GM19452 (cell line): Measurements from ENCODE around the gene NPDC1.

Experiments used
- ATAC-seq: cut with Tn5 transposase; IDR thresholded peaks from one replicate; pipeline ENCODE4 v1.9.1; 2021; ENCODE audit not compliant: unreplicated experiment

NPDC1 gene

GRCh38 chr9:137046088-137046787, at the start of gene NPDC1:
TSS of gene NPDC1 (minus strand) at chr9:137046177. CDS start at chr9:137045989, 188 bp downstream.
- no peak for ATAC-seq

- ATAC-seq: no peak
Measured at GRCh38 chr9:137089232-137089947, 43.4 kb upstream of the NPDC1 start.

- ATAC-seq: no peak
Measured at GRCh38 chr9:137088121-137088520, 42.1 kb upstream of the NPDC1 start.

- ATAC-seq: no peak
Measured at GRCh38 chr9:137087409-137087925, 41.5 kb upstream of the NPDC1 start.

- peak; percentile 86 for ATAC-seq
Measured at GRCh38 chr9:137086531-137087408, 40.8 kb upstream of the NPDC1 start, which contains the start of gene MAN1B1. TSS of gene MAN1B1 (plus strand) at chr9:137086985. CDS start at chr9:137087000, 15 bp downstream.

- ATAC-seq: no peak
Measured at GRCh38 chr9:137085920-137086530, 40.0 kb upstream of the NPDC1 start.

GRCh38 chr9:137084526-137084925, 38.5 kb upstream of the NPDC1 start:
- ATAC-seq: no peak

- no peak for ATAC-seq
Measured at GRCh38 chr9:137083394-137084004, 37.5 kb upstream of the NPDC1 start.

GRCh38 chr9:137082925-137083290, 36.9 kb upstream of the NPDC1 start:
- no peak for ATAC-seq

- no peak for ATAC-seq
Measured at GRCh38 chr9:137082222-137082924, 36.4 kb upstream of the NPDC1 start.

- no peak for ATAC-seq
Measured at GRCh38 chr9:137080260-137081122, 34.5 kb upstream of the NPDC1 start.

- ATAC-seq: no peak
Measured at GRCh38 chr9:137079401-137079787, 33.4 kb upstream of the NPDC1 start.

- no peak for ATAC-seq
Measured at GRCh38 chr9:137078701-137079400, 32.9 kb upstream of the NPDC1 start.

GRCh38 chr9:137077758-137078693, 32.0 kb upstream of the NPDC1 start:
- ATAC-seq: no peak

GRCh38 chr9:137077010-137077747, 31.2 kb upstream of the NPDC1 start, which contains the start of gene UAP1L1:
TSS of gene UAP1L1 (plus strand) at chr9:137077517. CDS start at chr9:137077533, 16 bp downstream.
- ATAC-seq: no peak

- ATAC-seq: no peak
Measured at GRCh38 chr9:137076636-137077009, 30.6 kb upstream of the NPDC1 start.
